GM12801 (cell line): ENCODE data around the gene HIF3A.

Source experiments
- CTCF ChIP-seq: IDR thresholded peaks from one replicate; pipeline ENCODE4 v1.5.1; 2011; ENCODE audit warnings: control low read depth; ENCODE audit not compliant: insufficient read length; ENCODE audit errors: extremely low read depth

The HIF3A gene

GRCh38 chr19:46311444-46311843 is 14.6 kb downstream of the HIF3A start:
- TF ChIP-seq CTCF: no peak

GRCh38 chr19:46317339-46317738 is 20.5 kb downstream of the HIF3A start:
- no peak for TF ChIP-seq CTCF

- no peak for TF ChIP-seq CTCF
These were observed 22.8 kb downstream of the HIF3A start for GRCh38 chr19:46319613-46320012.

GRCh38 chr19:46320559-46320958 is 23.7 kb downstream of the HIF3A start:
- no peak for TF ChIP-seq CTCF

GRCh38 chr19:46321653-46322052 is 24.8 kb downstream of the HIF3A start:
- TF ChIP-seq CTCF: no peak

- no peak for TF ChIP-seq CTCF
These were observed 27.4 kb downstream of the HIF3A start for GRCh38 chr19:46324277-46324676.

- TF ChIP-seq CTCF: no peak
These were observed 29.8 kb downstream of the HIF3A start for GRCh38 chr19:46326608-46327007.

GRCh38 chr19:46328079-46328478 is 31.2 kb downstream of the HIF3A start:
- TF ChIP-seq CTCF: no peak
